ENCODE results near the gene CAMK2B.

The CAMK2B gene

DNA sequence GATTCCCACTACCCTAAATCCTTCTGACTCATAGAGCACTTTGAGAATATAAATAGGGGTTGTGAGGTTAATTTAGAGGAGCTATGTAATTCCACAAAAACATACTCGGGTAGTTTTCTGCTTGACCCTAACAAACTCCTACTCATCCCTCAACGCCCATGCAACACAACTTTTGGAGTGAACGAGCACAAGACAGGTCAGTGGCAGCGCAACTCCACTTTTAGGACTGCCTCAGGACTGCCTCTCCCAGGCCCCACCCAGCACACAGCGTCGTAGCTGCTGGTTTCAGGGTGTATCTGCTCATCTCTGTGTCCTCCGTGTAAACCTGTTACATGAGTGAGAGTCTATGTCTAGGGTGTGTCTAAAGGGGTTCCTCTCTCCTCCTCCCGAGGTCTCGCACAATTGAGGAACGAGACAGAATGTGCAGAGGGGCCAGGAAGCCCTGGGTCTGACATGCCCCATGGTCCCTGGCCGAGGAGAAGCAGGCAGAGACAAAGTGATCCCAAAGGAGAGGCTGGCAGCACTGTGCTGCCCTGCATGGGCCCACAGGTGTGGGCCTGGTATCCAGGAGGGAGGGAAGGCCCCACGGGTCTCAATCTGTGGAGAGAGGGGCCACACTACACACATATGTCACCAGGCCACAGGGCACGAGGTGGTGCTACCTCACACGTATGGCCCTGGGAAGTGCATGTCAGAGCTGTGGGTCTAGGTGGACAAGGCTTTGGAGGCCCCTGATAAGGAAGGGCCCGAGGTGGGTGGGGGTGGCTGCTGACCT lies 45.5 kb downstream of the CAMK2B start:
- Histone ChIP-seq H3K9ac (ENCODE audit: low read length) (no peak overlapping the region), H3K4me3 (ENCODE audit: low read length) (no peak overlapping the region), H3K27ac (ENCODE audit: low read length) (no peak overlapping the region), H3F3A (ENCODE audit: insufficient read depth, low read length) (no peaks in the 10 kb centered on the region), H3K36me3 (replicated peaks; ENCODE audit: insufficient read depth, low read length) (no peaks in the 10 kb centered on the region), H3K4me1 (ENCODE audit: low read length) (no peaks in the 10 kb centered on the region), H3K9me3 (replicated peaks; ENCODE audit: insufficient read depth, low read length) (no peaks in the 10 kb centered on the region), H3K9me2 (replicated peaks; ENCODE audit: insufficient read depth, low read length) (no peaks in the 10 kb centered on the region), H4K20me1 (ENCODE audit: insufficient read depth, low read length) (no peaks in the 10 kb centered on the region), H3K4me2 (ENCODE audit: low read depth, low read length) (no peak overlapping the region), H2AFZ (ENCODE audit: low read length) (no peak overlapping the region), H3K79me2 (ENCODE audit: low read length) (no peaks in the 10 kb centered on the region), H3K27me3 (replicated peaks; ENCODE audit: insufficient read depth, low read length) (peaks cover 33% of the 10 kb centered on the region)
- no peak for DNase-seq
- TF ChIP-seq EZH2 (optimal IDR thresholded peaks at IDR 0.05; ENCODE audit: low read depth, low read length): no peak
- no peak for TF ChIP-seq EZH2phosphoT487 (IDR thresholded peaks at IDR 0.05; ENCODE audit: low read length)
- TF ChIP-seq CTCF (IDR thresholded peaks at IDR 0.05; ENCODE audit: low read length): no peak

DNA sequence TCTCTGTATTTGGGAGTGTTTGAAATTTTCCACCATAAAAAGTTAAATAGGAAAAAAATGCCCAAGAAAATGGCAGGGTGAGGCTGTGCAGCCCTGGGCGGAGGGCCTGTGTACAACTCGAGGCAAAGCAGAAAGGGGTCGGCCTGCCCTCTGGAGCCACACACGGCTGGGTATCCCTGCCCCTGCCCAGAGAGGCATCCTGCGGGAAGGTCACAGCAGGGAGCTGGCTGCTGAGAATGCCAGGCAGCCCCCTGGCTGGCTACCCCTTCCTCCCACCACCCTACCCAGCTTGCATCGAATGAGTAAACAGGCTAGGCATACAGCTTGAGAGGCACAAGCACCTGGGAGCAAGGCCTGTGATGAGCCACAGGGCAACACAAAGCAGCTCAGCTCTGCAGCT lies 46.1 kb downstream of the CAMK2B start:
- H3K36me3 ChIP-seq (replicated peaks; ENCODE audit: insufficient read depth, low read length): no peaks in the 10 kb centered on the region
- no peak for DNase-seq
- no peak overlapping the region for H3K9ac ChIP-seq (ENCODE audit: low read length)

GRCh38 chr7:44278451-44279161 lies 46.8 kb downstream of the CAMK2B start:
- TF ChIP-seq EZH2phosphoT487 (IDR thresholded peaks at IDR 0.05; ENCODE audit: low read length) (no peak), CTCF (IDR thresholded peaks at IDR 0.05; ENCODE audit: low read length) (no peak), EZH2 (optimal IDR thresholded peaks at IDR 0.05; ENCODE audit: low read depth, low read length) (no peak)
- no peak overlapping the region for H3K4me3 ChIP-seq (ENCODE audit: low read length)
- no peaks in the 10 kb centered on the region for H3K4me1 ChIP-seq (ENCODE audit: low read length)
- no peaks in the 10 kb centered on the region for H3F3A ChIP-seq (ENCODE audit: insufficient read depth, low read length)
- no peaks in the 10 kb centered on the region for H3K36me3 ChIP-seq (replicated peaks; ENCODE audit: insufficient read depth, low read length)
- no peaks in the 10 kb centered on the region for H4K20me1 ChIP-seq (ENCODE audit: insufficient read depth, low read length)
- DNase-seq: no peak
- H3K9me3 ChIP-seq (replicated peaks; ENCODE audit: insufficient read depth, low read length): no peaks in the 10 kb centered on the region
- H3K79me2 ChIP-seq (ENCODE audit: low read length): no peaks in the 10 kb centered on the region
- H3K4me2 ChIP-seq (ENCODE audit: low read depth, low read length): no peak overlapping the region
- no peaks in the 10 kb centered on the region for H3K9me2 ChIP-seq (replicated peaks; ENCODE audit: insufficient read depth, low read length)
- no peak overlapping the region for H2AFZ ChIP-seq (ENCODE audit: low read length)
- H3K27ac ChIP-seq (ENCODE audit: low read length): no peak overlapping the region
- peaks cover 38% of the 10 kb centered on the region for H3K27me3 ChIP-seq (replicated peaks; ENCODE audit: insufficient read depth, low read length)
- H3K9ac ChIP-seq (ENCODE audit: low read length): no peak overlapping the region

More for the DNA sequence above, 46.1 kb downstream of the CAMK2B start:
- H3K27me3 ChIP-seq (replicated peaks; ENCODE audit: insufficient read depth, low read length): peaks cover 35% of the 10 kb centered on the region
- H3F3A ChIP-seq (ENCODE audit: insufficient read depth, low read length): no peaks in the 10 kb centered on the region
- no peaks in the 10 kb centered on the region for H4K20me1 ChIP-seq (ENCODE audit: insufficient read depth, low read length)
- no peaks in the 10 kb centered on the region for H3K4me1 ChIP-seq (ENCODE audit: low read length)
- H2AFZ ChIP-seq (ENCODE audit: low read length): no peak overlapping the region
- TF ChIP-seq EZH2 (optimal IDR thresholded peaks at IDR 0.05; ENCODE audit: low read depth, low read length): no peak
- TF ChIP-seq EZH2phosphoT487 (IDR thresholded peaks at IDR 0.05; ENCODE audit: low read length): no peak
- no peak for TF ChIP-seq CTCF (IDR thresholded peaks at IDR 0.05; ENCODE audit: low read length)
- H3K9me2 ChIP-seq (replicated peaks; ENCODE audit: insufficient read depth, low read length): no peaks in the 10 kb centered on the region
- no peaks in the 10 kb centered on the region for H3K9me3 ChIP-seq (replicated peaks; ENCODE audit: insufficient read depth, low read length)
- H3K27ac ChIP-seq (ENCODE audit: low read length): no peak overlapping the region
- no peak overlapping the region for H3K4me3 ChIP-seq (ENCODE audit: low read length)
- H3K4me2 ChIP-seq (ENCODE audit: low read depth, low read length): no peak overlapping the region
- no peaks in the 10 kb centered on the region for H3K79me2 ChIP-seq (ENCODE audit: low read length)

Data from MM.1S (cell line).